HEK293T (cell line): ENCODE measurements around the gene AGAP1.

ENCODE experiments used
- CTCF ChIA-PET: fragments of 350-600 bp; formaldehyde crosslinking; extraction: SDS; loops from one replicate; lab custom pipeline; 2021; ENCODE audit warnings: antibody characterized with exemption, inconsistent platforms; lab: Yijun Ruan, JAX
- POLR2A ChIA-PET: fragments of 350-600 bp; formaldehyde crosslinking; extraction: SDS; loops from one replicate; lab custom pipeline; 2020; ENCODE audit warnings: antibody characterized with exemption, inconsistent platforms; lab: Yijun Ruan, JAX
- DNase-seq: peaks from one replicate; pipeline ENCODE4 v3.0.0; 2012; ENCODE audit warnings: mixed read lengths; ENCODE audit errors: extremely low spot score
- ARNT ChIP-seq: fragments of 450-650 bp; IDR thresholded peaks from 2 replicates; pipeline ENCODE4 v1.6.1; 2017; ENCODE audit warnings: mild to moderate bottlenecking
- BHLHE40 ChIP-seq: fragments of 450-650 bp; IDR thresholded peaks from 2 replicates; pipeline ENCODE4 v1.6.1; 2016; ENCODE audit warnings: mild to moderate bottlenecking, moderate library complexity, borderline replicate concordance
- CTBP1 ChIP-seq: fragments of 450-650 bp; IDR thresholded peaks from 2 replicates; pipeline ENCODE4 v1.6.1; 2016; ENCODE audit warnings: borderline replicate concordance
- ELF4 ChIP-seq: fragments of 450-650 bp; IDR thresholded peaks from 2 replicates; pipeline ENCODE4 v1.6.1; 2017; ENCODE audit warnings: antibody characterized with exemption
- FOXA1 ChIP-seq: fragments of 450-650 bp; IDR thresholded peaks from 2 replicates; pipeline ENCODE4 v1.6.1; 2016; ENCODE audit warnings: mild to moderate bottlenecking
- FOXK2 ChIP-seq: fragments of 450-650 bp; IDR thresholded peaks from 2 replicates; pipeline ENCODE4 v1.6.1; 2016; ENCODE audit warnings: mild to moderate bottlenecking
- FOXM1 ChIP-seq: fragments of 450-650 bp; IDR thresholded peaks from 2 replicates; pipeline ENCODE4 v1.6.1; 2017; ENCODE audit warnings: mild to moderate bottlenecking, borderline replicate concordance
- HDGF ChIP-seq: fragments of 450-650 bp; IDR thresholded peaks from 2 replicates; pipeline ENCODE4 v1.6.1; 2017; ENCODE audit warnings: antibody characterized with exemption, borderline replicate concordance
- L3MBTL2 ChIP-seq: fragments of 450-650 bp; conservative IDR thresholded peaks from 2 replicates; pipeline ENCODE4 v1.6.1; 2016; ENCODE audit warnings: mild to moderate bottlenecking
- LEF1 ChIP-seq: fragments of 450-650 bp; IDR thresholded peaks from 2 replicates; pipeline ENCODE4 v1.6.1; 2017; ENCODE audit warnings: mild to moderate bottlenecking, borderline replicate concordance
- NFRKB ChIP-seq: fragments of 450-650 bp; IDR thresholded peaks from 2 replicates; pipeline ENCODE4 v1.6.1; 2016; ENCODE audit warnings: mild to moderate bottlenecking, moderate library complexity
- SP1 ChIP-seq: fragments of 450-650 bp; IDR thresholded peaks from 2 replicates; pipeline ENCODE4 v1.6.1; 2017
- SUZ12 ChIP-seq: fragments of 450-650 bp; IDR thresholded peaks from 2 replicates; pipeline ENCODE4 v1.6.1; 2016; ENCODE audit warnings: mild to moderate bottlenecking
- TARDBP ChIP-seq: fragments of 450-650 bp; IDR thresholded peaks from 2 replicates; pipeline ENCODE4 v1.6.1; 2016
- ZNF384 ChIP-seq: fragments of 450-650 bp; IDR thresholded peaks from 2 replicates; pipeline ENCODE4 v1.6.1; 2016
- TF ChIP-seq, protein P1 (sequence below): fragments of 450-650 bp; IDR thresholded peaks from 2 replicates; pipeline ENCODE4 v1.6.1; 2016

The AGAP1 gene

DNA sequence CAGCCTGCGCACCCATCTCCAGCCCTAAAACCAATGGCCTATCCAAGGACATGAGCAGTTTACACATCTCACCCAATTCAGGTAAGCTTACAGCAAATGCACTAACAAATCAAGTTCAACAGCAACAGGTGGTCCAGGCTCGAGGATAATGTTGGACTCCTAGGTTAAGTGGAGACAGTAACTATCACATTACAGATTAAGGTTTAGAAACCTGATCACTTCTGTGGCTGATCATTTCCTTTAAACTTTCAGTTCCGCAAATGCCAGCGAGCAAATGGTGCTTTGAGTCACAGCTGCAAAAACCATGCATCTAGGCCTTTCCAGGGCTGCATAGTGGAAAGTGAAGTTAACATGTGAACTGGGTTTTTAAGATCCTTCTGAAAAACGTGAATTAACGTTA, 415.0 kb downstream of the AGAP1 start:
- CTCF ChIA-PET, result no interaction called here

DNA sequence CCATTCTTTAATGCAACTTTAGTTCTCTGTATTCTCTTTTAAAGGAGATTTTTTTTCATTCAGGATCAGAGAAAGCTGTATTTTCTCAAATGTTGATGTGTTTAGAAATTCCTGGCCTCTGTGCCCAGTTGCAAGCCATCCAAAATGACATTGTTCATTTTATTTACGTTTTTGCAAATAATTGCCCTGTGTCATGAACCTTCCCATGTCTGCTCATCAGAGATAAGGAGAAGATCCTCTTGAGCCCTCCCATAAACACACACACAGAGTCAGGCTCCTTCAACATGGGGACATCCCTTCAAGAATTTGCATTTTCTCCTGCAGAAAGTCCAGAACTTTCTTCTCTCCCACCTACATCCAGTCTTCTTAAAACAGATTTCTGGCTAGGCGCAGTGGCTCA, 415.5 kb downstream of the AGAP1 start:
- DNase-seq, result no peak
- ChIA-PET POLR2A (no interaction called here), CTCF (no interaction called here)
- TF ChIP-seq ZNF384 (no peak), L3MBTL2 (no peak), SUZ12 (no peak), BHLHE40 (no peak), SP1 (no peak), FOXA1 (no peak), ARNT (no peak), CTBP1 (no peak), TARDBP (no peak)
- TF ChIP-seq, protein P1, sequence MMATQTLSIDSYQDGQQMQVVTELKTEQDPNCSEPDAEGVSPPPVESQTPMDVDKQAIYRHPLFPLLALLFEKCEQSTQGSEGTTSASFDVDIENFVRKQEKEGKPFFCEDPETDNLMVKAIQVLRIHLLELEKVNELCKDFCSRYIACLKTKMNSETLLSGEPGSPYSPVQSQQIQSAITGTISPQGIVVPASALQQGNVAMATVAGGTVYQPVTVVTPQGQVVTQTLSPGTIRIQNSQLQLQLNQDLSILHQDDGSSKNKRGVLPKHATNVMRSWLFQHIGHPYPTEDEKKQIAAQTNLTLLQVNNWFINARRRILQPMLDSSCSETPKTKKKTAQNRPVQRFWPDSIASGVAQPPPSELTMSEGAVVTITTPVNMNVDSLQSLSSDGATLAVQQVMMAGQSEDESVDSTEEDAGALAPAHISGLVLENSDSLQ, result no peak

More for the DNA sequence above, 415.0 kb downstream of the AGAP1 start:
- POLR2A ChIA-PET, result no interaction called here
- no peak for DNase-seq
- no peak for TF ChIP-seq SUZ12
- TF ChIP-seq LEF1, result no peak

DNA sequence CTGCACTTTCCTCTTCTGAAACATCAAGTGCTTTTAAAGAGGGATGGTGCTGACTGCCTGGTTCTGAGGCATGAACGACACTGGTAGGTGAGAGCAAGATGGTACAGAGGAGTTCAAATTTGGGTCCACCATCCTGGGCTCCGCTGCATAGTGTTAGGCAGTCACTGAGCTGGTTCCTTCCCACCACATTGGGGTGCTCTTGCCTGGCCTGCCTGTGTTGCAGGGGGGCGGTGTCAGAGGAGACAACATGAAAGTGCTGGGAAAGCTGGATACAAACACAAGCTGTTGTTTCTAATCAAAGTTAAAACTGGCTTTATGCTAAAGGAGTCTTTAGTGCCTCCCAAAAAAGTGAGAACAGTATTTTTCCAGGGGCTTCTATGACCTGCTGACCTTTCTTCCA, 416.2 kb downstream of the AGAP1 start:
- no peak for DNase-seq
- ChIA-PET CTCF (no interaction called here), POLR2A (no interaction called here)
- TF ChIP-seq ARNT (no peak), TARDBP (no peak), L3MBTL2 (no peak), SP1 (no peak), SUZ12 (no peak), FOXK2 (no peak), NFRKB (no peak), ELF4 (no peak), FOXA1 (no peak), BHLHE40 (no peak), LEF1 (no peak), FOXM1 (no peak), HDGF (no peak), CTBP1 (no peak), ZNF384 (no peak)
- TF ChIP-seq, protein P1, result no peak

DNA sequence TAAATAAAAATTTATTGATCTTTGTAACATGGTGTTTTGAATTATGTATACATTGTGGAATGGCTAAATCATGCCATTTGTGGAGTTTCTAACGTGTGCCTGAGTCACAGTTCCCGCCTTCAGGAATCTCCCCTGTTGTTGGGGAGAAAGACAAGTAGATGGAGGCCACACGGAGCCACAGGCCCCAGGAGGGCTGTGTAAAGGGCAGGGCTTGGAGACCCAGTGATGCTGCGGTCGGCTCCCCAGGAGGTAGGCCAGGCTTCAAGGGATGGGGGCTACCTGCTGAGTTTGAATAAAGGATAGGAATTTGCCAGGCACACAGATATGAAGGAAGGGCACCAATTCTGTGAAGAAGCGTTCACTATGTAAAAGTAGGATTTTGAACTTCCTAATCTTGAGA, 417.3 kb downstream of the AGAP1 start:
- ChIA-PET CTCF (no interaction called here), POLR2A (no interaction called here)
- TF ChIP-seq, protein P1, result no peak
- no peak for TF ChIP-seq NFRKB
- TF ChIP-seq TARDBP, result no peak
- TF ChIP-seq CTBP1, result no peak
- no peak for TF ChIP-seq BHLHE40
- TF ChIP-seq ARNT, result no peak
- TF ChIP-seq ELF4, result no peak
- TF ChIP-seq HDGF, result no peak
- no peak for DNase-seq

DNA sequence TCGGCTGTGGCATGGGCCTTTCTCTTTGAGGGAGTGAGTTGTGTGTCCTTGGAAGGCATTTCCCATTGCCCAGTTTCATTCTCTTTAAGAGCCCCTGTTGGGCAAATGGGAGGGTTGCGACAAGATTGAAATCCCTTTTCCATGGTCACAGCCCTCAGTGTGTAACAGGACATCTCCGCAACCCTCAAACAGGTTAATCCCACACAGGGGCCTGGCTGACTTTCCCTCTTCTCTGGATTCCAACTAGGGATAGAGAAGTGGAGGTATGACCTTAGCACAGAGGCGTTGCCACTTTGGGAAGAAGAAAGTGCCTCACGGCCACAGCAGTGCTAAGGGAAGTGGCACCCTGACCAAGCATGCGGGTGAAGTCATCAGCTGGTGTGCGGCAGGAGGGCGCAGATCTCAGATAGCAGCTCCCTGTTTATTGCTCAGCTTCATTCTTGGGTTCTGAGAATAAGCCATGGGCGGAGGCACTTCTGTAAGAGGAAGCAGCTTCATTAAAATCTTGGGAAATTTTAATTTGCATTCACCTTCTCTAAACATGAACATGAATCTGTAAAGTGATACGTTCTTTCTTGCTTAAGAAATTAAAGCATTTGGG, 417.9 kb downstream of the AGAP1 start:
- POLR2A ChIA-PET, result no interaction called here
- CTCF ChIA-PET, result no interaction called here
- DNase-seq, result no peak
- TF ChIP-seq FOXM1 (no peak), FOXK2 (no peak), NFRKB (no peak), LEF1 (no peak), ELF4 (no peak), CTBP1 (no peak), FOXA1 (no peak), BHLHE40 (no peak), HDGF (no peak), L3MBTL2 (no peak), ARNT (no peak), TARDBP (no peak), SUZ12 (no peak), SP1 (no peak), ZNF384 (no peak)
- TF ChIP-seq, protein P1, result no peak

DNA sequence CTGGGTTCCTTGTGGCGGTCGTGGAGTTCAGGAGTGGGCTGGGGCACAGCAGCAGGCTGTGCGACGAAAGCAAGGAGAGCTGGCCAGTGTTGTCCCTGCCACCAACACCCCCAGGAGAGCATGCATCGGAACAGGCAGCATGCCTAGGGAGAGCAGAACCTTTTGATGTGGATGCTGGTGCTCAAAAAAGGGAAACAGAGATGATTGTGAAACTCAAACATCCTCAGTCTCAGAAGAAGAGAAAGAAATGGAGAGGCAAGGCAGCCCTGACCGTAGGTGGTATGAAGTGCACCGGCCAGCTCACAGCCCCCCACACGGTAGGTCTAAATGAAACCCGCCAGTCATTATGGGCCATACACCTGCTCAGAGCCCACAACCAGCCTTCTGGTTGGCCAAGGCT, 420.9 kb downstream of the AGAP1 start:
- no peak for DNase-seq
- CTCF ChIA-PET, result no interaction called here
- POLR2A ChIA-PET, result no interaction called here
- TF ChIP-seq, protein P1, result no peak
- TF ChIP-seq TARDBP (no peak), FOXA1 (no peak), CTBP1 (no peak), BHLHE40 (no peak), SUZ12 (no peak), LEF1 (no peak), FOXK2 (no peak), HDGF (no peak), SP1 (no peak), ARNT (no peak), L3MBTL2 (no peak)
